Ishikawa (cell line): ENCODE data around the gene ADAM22.

Experiments used
- CEBPB ChIP-seq: IDR thresholded peaks from 2 replicates; pipeline ENCODE4 v1.6.1; 2012
- CREB1 ChIP-seq: IDR thresholded peaks from 2 replicates; pipeline ENCODE4 v1.6.1; 2012; ENCODE audit warnings: low read depth
- EGR1 ChIP-seq: IDR thresholded peaks from 2 replicates; pipeline ENCODE4 v1.6.1; 2012
- EP300 ChIP-seq: IDR thresholded peaks from 2 replicates; pipeline ENCODE4 v1.6.1; 2012; ENCODE audit warnings: borderline replicate concordance
- FOXM1 ChIP-seq: IDR thresholded peaks from 2 replicates; pipeline ENCODE4 v1.6.1; 2012; ENCODE audit warnings: low read depth, borderline replicate concordance
- NFIC ChIP-seq: IDR thresholded peaks from 2 replicates; pipeline ENCODE4 v1.6.1; 2012
- RAD21 ChIP-seq: IDR thresholded peaks from 2 replicates; pipeline ENCODE4 v1.6.1; 2012; ENCODE audit warnings: low read depth
- TAF1 ChIP-seq: IDR thresholded peaks from 2 replicates; pipeline ENCODE4 v1.6.1; 2012; ENCODE audit warnings: low read depth, mild to moderate bottlenecking
- TCF12 ChIP-seq: IDR thresholded peaks from 2 replicates; pipeline ENCODE4 v1.6.1; 2012; ENCODE audit warnings: low read depth
- TEAD4 ChIP-seq: IDR thresholded peaks from 2 replicates; pipeline ENCODE4 v1.6.1; 2012
- YY1 ChIP-seq: IDR thresholded peaks from 2 replicates; pipeline ENCODE4 v1.6.1; 2012; ENCODE audit warnings: low read depth
- ZBTB7A ChIP-seq: IDR thresholded peaks from 2 replicates; pipeline ENCODE4 v1.6.1; 2012; ENCODE audit warnings: low read depth
- TF ChIP-seq, protein P1 (sequence below): IDR thresholded peaks from 2 replicates; pipeline ENCODE4 v1.6.1; 2012
- TF ChIP-seq, protein P2 (sequence below): IDR thresholded peaks from 2 replicates; pipeline ENCODE4 v1.6.1; 2012; ENCODE audit warnings: low read depth, mild to moderate bottlenecking
- TF ChIP-seq, protein P3 (sequence below): IDR thresholded peaks from 2 replicates; pipeline ENCODE4 v1.6.1; 2012

The ADAM22 gene

DNA sequence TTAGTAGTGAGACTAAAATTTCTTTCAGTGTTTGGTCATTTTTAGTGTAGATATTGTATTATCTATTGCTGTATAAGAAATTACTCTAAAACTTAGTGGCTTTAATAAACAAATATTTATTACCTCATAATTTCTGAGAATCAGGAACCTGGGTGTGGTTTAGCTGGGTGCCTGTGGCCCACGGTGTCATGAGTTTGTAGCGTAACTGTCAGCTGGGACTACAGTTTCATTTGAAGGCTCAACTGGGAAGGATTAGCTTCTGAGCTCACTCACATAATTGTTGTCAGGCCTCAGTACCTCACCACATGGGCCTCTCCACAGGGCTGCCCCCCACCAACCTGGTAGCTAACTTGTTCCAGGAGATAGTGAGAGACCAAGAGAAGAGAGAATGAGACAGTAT is 187.3 kb downstream of the ADAM22 start:
- TF ChIP-seq EGR1 = no peak
- TF ChIP-seq CEBPB = no peak
- no peak for TF ChIP-seq NFIC
- no peak for TF ChIP-seq YY1
- no peak for TF ChIP-seq FOXM1
- TF ChIP-seq, protein P1, sequence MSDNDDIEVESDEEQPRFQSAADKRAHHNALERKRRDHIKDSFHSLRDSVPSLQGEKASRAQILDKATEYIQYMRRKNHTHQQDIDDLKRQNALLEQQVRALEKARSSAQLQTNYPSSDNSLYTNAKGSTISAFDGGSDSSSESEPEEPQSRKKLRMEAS = no peak
- no peak for TF ChIP-seq TCF12
- no peak for TF ChIP-seq CREB1
- no peak for TF ChIP-seq TEAD4
- TF ChIP-seq, protein P2, sequence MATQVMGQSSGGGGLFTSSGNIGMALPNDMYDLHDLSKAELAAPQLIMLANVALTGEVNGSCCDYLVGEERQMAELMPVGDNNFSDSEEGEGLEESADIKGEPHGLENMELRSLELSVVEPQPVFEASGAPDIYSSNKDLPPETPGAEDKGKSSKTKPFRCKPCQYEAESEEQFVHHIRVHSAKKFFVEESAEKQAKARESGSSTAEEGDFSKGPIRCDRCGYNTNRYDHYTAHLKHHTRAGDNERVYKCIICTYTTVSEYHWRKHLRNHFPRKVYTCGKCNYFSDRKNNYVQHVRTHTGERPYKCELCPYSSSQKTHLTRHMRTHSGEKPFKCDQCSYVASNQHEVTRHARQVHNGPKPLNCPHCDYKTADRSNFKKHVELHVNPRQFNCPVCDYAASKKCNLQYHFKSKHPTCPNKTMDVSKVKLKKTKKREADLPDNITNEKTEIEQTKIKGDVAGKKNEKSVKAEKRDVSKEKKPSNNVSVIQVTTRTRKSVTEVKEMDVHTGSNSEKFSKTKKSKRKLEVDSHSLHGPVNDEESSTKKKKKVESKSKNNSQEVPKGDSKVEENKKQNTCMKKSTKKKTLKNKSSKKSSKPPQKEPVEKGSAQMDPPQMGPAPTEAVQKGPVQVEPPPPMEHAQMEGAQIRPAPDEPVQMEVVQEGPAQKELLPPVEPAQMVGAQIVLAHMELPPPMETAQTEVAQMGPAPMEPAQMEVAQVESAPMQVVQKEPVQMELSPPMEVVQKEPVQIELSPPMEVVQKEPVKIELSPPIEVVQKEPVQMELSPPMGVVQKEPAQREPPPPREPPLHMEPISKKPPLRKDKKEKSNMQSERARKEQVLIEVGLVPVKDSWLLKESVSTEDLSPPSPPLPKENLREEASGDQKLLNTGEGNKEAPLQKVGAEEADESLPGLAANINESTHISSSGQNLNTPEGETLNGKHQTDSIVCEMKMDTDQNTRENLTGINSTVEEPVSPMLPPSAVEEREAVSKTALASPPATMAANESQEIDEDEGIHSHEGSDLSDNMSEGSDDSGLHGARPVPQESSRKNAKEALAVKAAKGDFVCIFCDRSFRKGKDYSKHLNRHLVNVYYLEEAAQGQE = no peak
- no peak for TF ChIP-seq ZBTB7A
- no peak for TF ChIP-seq EP300
- no peak for TF ChIP-seq RAD21
- TF ChIP-seq, protein P3, sequence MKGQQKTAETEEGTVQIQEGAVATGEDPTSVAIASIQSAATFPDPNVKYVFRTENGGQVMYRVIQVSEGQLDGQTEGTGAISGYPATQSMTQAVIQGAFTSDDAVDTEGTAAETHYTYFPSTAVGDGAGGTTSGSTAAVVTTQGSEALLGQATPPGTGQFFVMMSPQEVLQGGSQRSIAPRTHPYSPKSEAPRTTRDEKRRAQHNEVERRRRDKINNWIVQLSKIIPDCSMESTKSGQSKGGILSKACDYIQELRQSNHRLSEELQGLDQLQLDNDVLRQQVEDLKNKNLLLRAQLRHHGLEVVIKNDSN = no peak
- no peak for TF ChIP-seq TAF1

DNA sequence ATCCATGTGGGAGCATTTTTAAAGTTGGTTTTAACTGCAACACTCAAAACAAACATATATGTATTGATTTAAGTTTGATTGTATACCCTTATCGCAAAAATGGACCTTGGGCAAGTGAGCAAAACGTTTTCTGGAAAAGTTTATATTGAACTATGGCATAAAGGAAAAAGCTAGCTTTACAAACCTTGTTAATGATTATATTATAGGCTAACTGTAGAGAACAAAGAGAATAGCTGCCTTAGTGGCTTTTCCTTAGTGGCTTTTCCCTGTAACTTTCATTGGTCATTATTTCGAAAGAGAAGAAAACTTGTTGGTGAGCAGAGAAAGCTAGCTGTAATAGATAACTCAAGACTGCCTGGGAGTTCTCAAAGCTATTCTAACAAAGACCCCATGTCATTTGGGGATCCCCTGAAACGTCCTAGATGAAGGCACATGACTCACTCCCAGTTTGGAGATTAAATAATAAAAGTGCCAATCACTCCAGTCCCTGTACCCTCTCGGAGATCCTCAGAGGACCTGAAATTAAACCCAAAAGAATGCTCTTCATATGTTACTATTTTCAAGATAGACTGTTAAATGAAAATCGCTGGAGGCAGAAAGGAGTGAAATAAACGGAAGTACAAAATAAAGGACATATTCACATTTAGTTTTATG is 193.7 kb downstream of the ADAM22 start:
- TF ChIP-seq, protein P1 = no peak
- TF ChIP-seq TAF1 (no peak), RAD21 (no peak), FOXM1 (no peak), NFIC (no peak), CREB1 (no peak), EGR1 (no peak), ZBTB7A (no peak), TCF12 (no peak), TEAD4 (no peak), CEBPB (no peak), EP300 (no peak), YY1 (no peak)
- TF ChIP-seq, protein P3 = no peak
- TF ChIP-seq, protein P2 = no peak

DNA sequence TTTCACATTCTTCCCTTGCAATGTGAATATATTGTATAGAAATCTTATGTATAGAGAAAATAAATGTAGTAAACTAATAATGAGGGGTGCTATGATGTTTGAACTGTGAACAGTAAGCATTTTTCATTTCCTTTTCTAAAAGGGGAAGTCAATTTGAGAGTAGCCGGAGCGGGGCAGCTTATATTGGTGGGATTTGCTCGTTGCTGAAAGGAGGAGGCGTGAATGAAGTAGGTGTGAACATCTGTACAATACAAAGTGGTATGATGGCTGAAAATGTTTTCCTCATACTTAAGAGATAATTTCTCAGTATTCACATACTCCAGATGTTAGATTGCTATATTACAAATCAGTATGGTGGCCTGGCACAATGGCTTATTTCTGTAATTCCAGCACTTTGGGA is 198.7 kb downstream of the ADAM22 start:
- no peak for TF ChIP-seq RAD21
- TF ChIP-seq TEAD4 = no peak
- no peak for TF ChIP-seq CREB1
- TF ChIP-seq FOXM1 = no peak
- TF ChIP-seq EGR1 = no peak
- TF ChIP-seq TAF1 = no peak
- no peak for TF ChIP-seq ZBTB7A

DNA sequence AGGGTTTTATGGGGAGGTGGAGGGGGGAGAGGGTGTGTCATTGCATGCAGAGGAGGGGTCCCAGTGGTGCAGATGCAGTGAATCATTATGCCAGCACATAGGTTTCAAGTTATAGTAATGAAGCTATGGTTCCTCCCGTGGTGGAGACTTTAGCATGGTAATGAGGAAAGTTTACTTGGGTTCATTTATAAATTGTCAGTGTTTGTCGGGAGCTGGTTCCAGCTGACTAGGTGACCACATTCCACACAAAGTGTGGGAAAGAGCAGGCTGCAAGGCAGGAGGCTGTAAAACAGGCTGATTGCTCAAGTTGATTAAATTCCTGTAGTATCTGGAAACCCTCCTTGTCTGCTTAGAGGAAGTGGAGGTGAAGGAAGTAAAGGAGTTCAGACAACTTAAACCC is 206.9 kb downstream of the ADAM22 start:
- TF ChIP-seq CEBPB = peak; percentile 65
- no peak for TF ChIP-seq EGR1
- TF ChIP-seq TAF1 = no peak
- TF ChIP-seq CREB1 = no peak
- no peak for TF ChIP-seq FOXM1
- TF ChIP-seq RAD21 = no peak
- TF ChIP-seq YY1 = no peak
- no peak for TF ChIP-seq EP300
- no peak for TF ChIP-seq TCF12
- peak; percentile 75 for TF ChIP-seq TEAD4
- TF ChIP-seq, protein P3 = no peak
- no peak for TF ChIP-seq NFIC
- TF ChIP-seq ZBTB7A = no peak
- TF ChIP-seq, protein P1 = no peak
- TF ChIP-seq, protein P2 = no peak
